GM12878 (cell line): ENCODE data around the gene UNC80. TPM values are rescaled to one million over a fixed set of nuclear protein-coding genes. Genes with fewer than 3 reads are reported as not detected.

ENCODE experiments used
- ATAC-seq: fragments of 200-7000 bp; cut with Tn5 transposase; 3 replicates; pipeline ENCODE4 v1.9.1; 2020; ENCODE audit warnings: mild to moderate bottlenecking, moderate library complexity
- BruUV-seq: library from RNA; stranded (reverse); fragments of 400-500 nt; replicated peaks from 2 replicates; lab custom pipeline; 2021; lab: Mats Ljungman, UMichigan
- CTCF ChIA-PET: fragments of 300-600 bp; sonication (Branson Sonifier 250); formaldehyde crosslinking; extraction: SDS; loops from one replicate; lab custom pipeline; 2021; ENCODE audit warnings: inconsistent platforms; lab: Yijun Ruan, JAX
- POLR2A ChIA-PET: fragments of 350-600 bp; formaldehyde crosslinking; extraction: SDS; loops from one replicate; lab custom pipeline; 2021; ENCODE audit warnings: inconsistent platforms; lab: Charles Lee
- RAD21 ChIA-PET: fragments of 300-600 bp; sonication (Branson Sonifier 250); formaldehyde crosslinking; loops from one replicate; lab custom pipeline; 2023; ENCODE audit warnings: antibody characterized with exemption; ENCODE audit not compliant: unreplicated experiment; lab: Charles Lee
- SMC1A ChIA-PET: fragments of 300-600 bp; sonication (Branson Sonifier 250); formaldehyde crosslinking; loops from one replicate; lab custom pipeline; 2023; ENCODE audit not compliant: unreplicated experiment, uncharacterized antibody; lab: Charles Lee
- DNase-seq: peaks from one replicate; pipeline ENCODE4 v3.0.0-alpha.2; 2011; ENCODE audit warnings: low read depth, low spot score
- FAIRE-seq: peaks from 3 replicates; lab custom pipeline; 2011; peaks lifted over from hg19 to GRCh38; lab: Jason Lieb, UNC
- H2AFZ ChIP-seq: 2 replicates; pipeline ENCODE4 v1.6.0; 2011; ENCODE audit warnings: low read depth, low read length, control low read depth; ENCODE audit not compliant: control insufficient read depth
- H3K27ac ChIP-seq: 2 replicates; pipeline ENCODE4 v1.5.1; 2011; ENCODE audit warnings: control low read depth; ENCODE audit not compliant: control insufficient read depth, insufficient read depth
- H3K27me3 ChIP-seq, 2 experiments: replicated peaks in 1 of 2; 2 replicates each; pipeline versions ENCODE4 v1.6.0 to v1.6.1; 2011; ENCODE audit warnings: low read length in 1 of 2; ENCODE audit not compliant: control insufficient read depth in 2 of 2, insufficient read depth in 2 of 2
- H3K36me3 ChIP-seq, 2 experiments: 2 replicates each; pipeline ENCODE4 v1.5.1; 2011; ENCODE audit warnings: low read length in 1 of 2; ENCODE audit not compliant: control insufficient read depth in 2 of 2, insufficient read depth in 2 of 2
- H3K4me1 ChIP-seq: 2 replicates; pipeline ENCODE4 v1.6.1; 2011; ENCODE audit warnings: mild to moderate bottlenecking, low read length, moderate library complexity, mixed read lengths; ENCODE audit not compliant: control insufficient read depth, insufficient read depth
- H3K4me2 ChIP-seq: 2 replicates; pipeline ENCODE4 v1.6.0; 2011; ENCODE audit warnings: control low read depth; ENCODE audit not compliant: control insufficient read depth, insufficient read depth
- H3K4me3 ChIP-seq: fragments of 200-600 bp; sonication (generic); 2 replicates; pipeline ENCODE4 v1.5.1; 2016
- H3K79me2 ChIP-seq: 2 replicates; pipeline ENCODE4 v1.6.0; 2011; ENCODE audit warnings: low read length; ENCODE audit not compliant: control insufficient read depth, insufficient read depth
- H3K9ac ChIP-seq: 2 replicates; pipeline ENCODE4 v1.8.0; 2011; ENCODE audit warnings: low read length, control low read depth, mixed read lengths; ENCODE audit not compliant: control insufficient read depth, insufficient read depth
- H3K9me3 ChIP-seq: replicated peaks from 3 replicates; pipeline ENCODE4 v1.5.1; 2011; ENCODE audit warnings: mild to moderate bottlenecking, low read length; ENCODE audit not compliant: control insufficient read depth, insufficient read depth
- H4K20me1 ChIP-seq: 2 replicates; pipeline ENCODE4 v1.6.0; 2011; ENCODE audit not compliant: control insufficient read depth, insufficient read depth
- ATF7 ChIP-seq: fragments of 450-650 bp; IDR thresholded peaks from 2 replicates; pipeline ENCODE4 v1.6.1; 2016; ENCODE audit warnings: low read depth, mild to moderate bottlenecking
- DPF2 ChIP-seq: fragments of 450-650 bp; IDR thresholded peaks from 2 replicates; pipeline ENCODE4 v1.6.1; 2017; ENCODE audit warnings: mild to moderate bottlenecking
- MEF2A ChIP-seq: IDR thresholded peaks from 2 replicates; pipeline ENCODE4 v1.6.1; 2011; ENCODE audit warnings: low read depth, mild to moderate bottlenecking, low read length, moderate library complexity; ENCODE audit not compliant: insufficient read depth
- NFYA ChIP-seq: IDR thresholded peaks from 2 replicates; pipeline ENCODE4 v1.6.1; 2011; ENCODE audit warnings: low read depth, mild to moderate bottlenecking, low read length, improper control_type of control experiment, borderline replicate concordance
- NR2F1 ChIP-seq: fragments of 450-650 bp; conservative IDR thresholded peaks from 2 replicates; pipeline ENCODE4 v1.6.1; 2017; ENCODE audit warnings: mild to moderate bottlenecking
- PAX5 ChIP-seq: IDR thresholded peaks from 2 replicates; pipeline ENCODE4 v1.6.1; 2011; ENCODE audit warnings: low read depth, low read length, borderline replicate concordance
- SPI1 ChIP-seq: IDR thresholded peaks from 2 replicates; pipeline ENCODE4 v1.6.1; 2011; ENCODE audit warnings: low read depth, mild to moderate bottlenecking, low read length, moderate library complexity, borderline replicate concordance; ENCODE audit not compliant: insufficient read depth
- ZSCAN29 ChIP-seq: fragments of 450-650 bp; IDR thresholded peaks from 2 replicates; pipeline ENCODE4 v1.6.1; 2017; ENCODE audit warnings: mild to moderate bottlenecking, moderate library complexity
- WGBS: methylation state at CpG from one replicate; pipeline ENCODE4 v1.1.6; 2016; ENCODE audit warnings: low lambda C conversion rate; ENCODE audit not compliant: insufficient replicate concordance, insufficient coverage; ENCODE audit errors: missing lambda C conversion rate; 5-methylcytosine and 5-hydroxymethylcytosine counted together
- in situ Hi-C: fragments of 300-500 bp; cut with MboI; formaldehyde crosslinking; loops from 9 replicates; pipeline ENCODE4 v1.14.3; 2018; ENCODE audit warnings: mixed read lengths
- intact Hi-C: fragments of 100-400 bp; cut with micrococcal nuclease; formaldehyde crosslinking; loops from one replicate; pipeline ENCODE4 v1.14.2; 2022; ENCODE audit not compliant: unreplicated experiment
- polyA plus RNA-seq, 11 experiments: library from polyadenylated mRNA; depleted of rRNA in 4 of 11; unstranded in 6 of 11; stranded (reverse) in 5 of 11; fragments of >200 nt; fragmentation: Nextera tagmentation in 4 of 11; fragmentation: Illumina TruSeq in 1 of 11; extraction: Ambion mirVana in 4 of 11; extraction: Trizol in 1 of 11; gene quantifications; 1 replicate in 1 of 11; 2 replicates in 10 of 11; pipeline versions ENCODE4 v1.2.1 to v1.2.3, GENCODE V29; 2011 to 2016; ENCODE audit warnings: inconsistent platforms in 2 of 11, missing spikeins in 2 of 11, low read depth in 1 of 11
- total RNA-seq, 4 experiments: library from RNA; depleted of rRNA in 3 of 4; stranded (reverse); fragments of >200 nt in 3 of 4; fragmentation: Illumina TruSeq in 1 of 4; extraction: Trizol in 1 of 4; gene quantifications; 2 replicates each; pipeline versions ENCODE4 v1.2.1 to v1.2.3, GENCODE V29; 2013 to 2021
- TF ChIP-seq, protein P1 (sequence below): fragments of 150-350 bp; IDR thresholded peaks from 2 replicates; pipeline ENCODE4 v1.6.1; 2016; ENCODE audit warnings: low read depth, low read length

UNC80 gene
- total and polyA plus RNA-seq, 10 of the 15 experiments (the other 5 are each of a cell fraction or from before 2014, with no cell fraction given): not detected

DNA sequence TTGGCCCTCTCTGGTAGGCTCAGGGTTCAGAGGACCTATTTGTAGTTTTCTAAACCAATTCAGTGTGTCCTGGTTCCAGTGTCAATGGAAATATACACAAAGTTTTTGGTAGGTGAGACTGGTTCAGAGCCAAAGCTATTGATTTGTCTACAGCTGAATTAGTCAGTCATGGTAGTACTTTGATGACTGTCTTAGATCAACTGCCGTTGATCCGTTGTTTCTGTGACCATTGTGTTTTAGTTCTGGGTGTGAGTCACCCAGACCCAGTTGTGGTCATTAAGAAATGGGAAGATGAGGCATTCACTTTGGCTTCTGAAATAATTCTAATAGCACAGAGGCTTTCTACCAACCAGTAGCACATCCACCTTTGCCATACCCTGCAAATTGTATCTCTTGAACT is 214.8 kb downstream of the UNC80 start:
- in situ Hi-C loops: no loop called here

More for the DNA sequence above, 214.8 kb downstream of the UNC80 start:
- ChIA-PET RAD21 (no interaction called here), CTCF (interaction anchor here (0.6 to 4.3 kb wide), 2 partner anchors 182 to 211 kb away, joined by 3 to 42 read pairs; no protein-coding TSS in a partner anchor), SMC1A (no interaction called here), POLR2A (no interaction called here)
- no peak overlapping the region for H3K9ac ChIP-seq
- no peaks in the 10 kb centered on the region; a peak in 2 of 4 replicates for H3K27me3 ChIP-seq
- no peaks in the 10 kb centered on the region for H3K79me2 ChIP-seq
- H4K20me1 ChIP-seq: no peaks in the 10 kb centered on the region
- H3K9me3 ChIP-seq: no peaks in the 10 kb centered on the region
- H3K4me2 ChIP-seq: no peak overlapping the region
- WGBS: 93% methylated on average over 2 of the region's 2 CpGs
- H3K4me1 ChIP-seq: no peaks in the 10 kb centered on the region
- TF ChIP-seq NR2F1 (no peak), ATF7 (no peak), SPI1 (no peak), NFYA (no peak), MEF2A (no peak), ZSCAN29 (no peak), DPF2 (no peak), PAX5 (no peak)
- TF ChIP-seq, protein P1, sequence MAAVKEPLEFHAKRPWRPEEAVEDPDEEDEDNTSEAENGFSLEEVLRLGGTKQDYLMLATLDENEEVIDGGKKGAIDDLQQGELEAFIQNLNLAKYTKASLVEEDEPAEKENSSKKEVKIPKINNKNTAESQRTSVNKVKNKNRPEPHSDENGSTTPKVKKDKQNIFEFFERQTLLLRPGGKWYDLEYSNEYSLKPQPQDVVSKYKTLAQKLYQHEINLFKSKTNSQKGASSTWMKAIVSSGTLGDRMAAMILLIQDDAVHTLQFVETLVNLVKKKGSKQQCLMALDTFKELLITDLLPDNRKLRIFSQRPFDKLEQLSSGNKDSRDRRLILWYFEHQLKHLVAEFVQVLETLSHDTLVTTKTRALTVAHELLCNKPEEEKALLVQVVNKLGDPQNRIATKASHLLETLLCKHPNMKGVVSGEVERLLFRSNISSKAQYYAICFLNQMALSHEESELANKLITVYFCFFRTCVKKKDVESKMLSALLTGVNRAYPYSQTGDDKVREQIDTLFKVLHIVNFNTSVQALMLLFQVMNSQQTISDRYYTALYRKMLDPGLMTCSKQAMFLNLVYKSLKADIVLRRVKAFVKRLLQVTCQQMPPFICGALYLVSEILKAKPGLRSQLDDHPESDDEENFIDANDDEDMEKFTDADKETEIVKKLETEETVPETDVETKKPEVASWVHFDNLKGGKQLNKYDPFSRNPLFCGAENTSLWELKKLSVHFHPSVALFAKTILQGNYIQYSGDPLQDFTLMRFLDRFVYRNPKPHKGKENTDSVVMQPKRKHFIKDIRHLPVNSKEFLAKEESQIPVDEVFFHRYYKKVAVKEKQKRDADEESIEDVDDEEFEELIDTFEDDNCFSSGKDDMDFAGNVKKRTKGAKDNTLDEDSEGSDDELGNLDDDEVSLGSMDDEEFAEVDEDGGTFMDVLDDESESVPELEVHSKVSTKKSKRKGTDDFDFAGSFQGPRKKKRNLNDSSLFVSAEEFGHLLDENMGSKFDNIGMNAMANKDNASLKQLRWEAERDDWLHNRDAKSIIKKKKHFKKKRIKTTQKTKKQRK: no peak
- intact Hi-C loops: no loop called here
- FAIRE-seq: no peak
- DNase-seq: no peak
- no TSS peak for BruUV-seq
- H3K36me3 ChIP-seq: no peaks in the 10 kb centered on the region
- H3K27ac ChIP-seq: no peak overlapping the region
- ATAC-seq: no peak
- no peak overlapping the region for H2AFZ ChIP-seq
- H3K4me3 ChIP-seq: no peak overlapping the region
